ENCODE results near the gene PDIA2.

Gene PDIA2

GRCh38 chr16:245105-245504, 37.9 kb upstream of the PDIA2 start:
- H3K4me3 ChIP-seq (ENCODE audit: low read depth, low read length), result no peak overlapping the region
- DNase-seq (ENCODE audit: low read depth), result no peak

GRCh38 chr16:247027-247426, 35.9 kb upstream of the PDIA2 start:
- no peak for DNase-seq (ENCODE audit: low read depth)
- TF ChIP-seq, protein P1, sequence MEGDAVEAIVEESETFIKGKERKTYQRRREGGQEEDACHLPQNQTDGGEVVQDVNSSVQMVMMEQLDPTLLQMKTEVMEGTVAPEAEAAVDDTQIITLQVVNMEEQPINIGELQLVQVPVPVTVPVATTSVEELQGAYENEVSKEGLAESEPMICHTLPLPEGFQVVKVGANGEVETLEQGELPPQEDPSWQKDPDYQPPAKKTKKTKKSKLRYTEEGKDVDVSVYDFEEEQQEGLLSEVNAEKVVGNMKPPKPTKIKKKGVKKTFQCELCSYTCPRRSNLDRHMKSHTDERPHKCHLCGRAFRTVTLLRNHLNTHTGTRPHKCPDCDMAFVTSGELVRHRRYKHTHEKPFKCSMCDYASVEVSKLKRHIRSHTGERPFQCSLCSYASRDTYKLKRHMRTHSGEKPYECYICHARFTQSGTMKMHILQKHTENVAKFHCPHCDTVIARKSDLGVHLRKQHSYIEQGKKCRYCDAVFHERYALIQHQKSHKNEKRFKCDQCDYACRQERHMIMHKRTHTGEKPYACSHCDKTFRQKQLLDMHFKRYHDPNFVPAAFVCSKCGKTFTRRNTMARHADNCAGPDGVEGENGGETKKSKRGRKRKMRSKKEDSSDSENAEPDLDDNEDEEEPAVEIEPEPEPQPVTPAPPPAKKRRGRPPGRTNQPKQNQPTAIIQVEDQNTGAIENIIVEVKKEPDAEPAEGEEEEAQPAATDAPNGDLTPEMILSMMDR (IDR thresholded peaks at IDR 0.05; ENCODE audit: insufficient read depth, low read depth, low read length, missing control alignments), result no peak
- no peak overlapping the region for H3K4me3 ChIP-seq (ENCODE audit: low read depth, low read length)

More at GRCh38 chr16:245105-245504, 37.9 kb upstream of the PDIA2 start:
- TF ChIP-seq, protein P1 (IDR thresholded peaks at IDR 0.05; ENCODE audit: insufficient read depth, low read depth, low read length, missing control alignments), result no peak

DNA sequence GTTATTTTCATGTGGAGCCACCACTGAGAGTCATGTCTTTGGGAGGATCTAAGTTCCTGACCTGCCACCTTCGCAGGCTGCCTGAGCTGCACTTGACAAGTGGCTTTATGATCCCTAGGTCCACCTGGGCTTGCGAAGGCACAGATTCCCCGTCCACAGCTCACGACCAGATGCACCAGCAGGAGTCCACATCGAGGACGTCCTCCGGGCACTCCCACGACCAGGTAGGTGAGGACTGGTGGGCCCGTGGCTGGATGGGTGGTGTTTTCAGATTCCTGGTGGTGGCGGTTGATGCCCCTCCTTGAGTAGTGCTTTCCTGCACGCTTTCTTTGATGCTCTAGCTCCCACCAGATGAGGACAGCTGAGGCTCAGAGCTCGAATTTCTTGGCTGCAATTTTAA, 33.5 kb upstream of the PDIA2 start:
- TF ChIP-seq, protein P1 (IDR thresholded peaks at IDR 0.05; ENCODE audit: insufficient read depth, low read depth, low read length, missing control alignments), result no peak
- H3K4me3 ChIP-seq (ENCODE audit: low read depth, low read length), result no peak overlapping the region

DNA sequence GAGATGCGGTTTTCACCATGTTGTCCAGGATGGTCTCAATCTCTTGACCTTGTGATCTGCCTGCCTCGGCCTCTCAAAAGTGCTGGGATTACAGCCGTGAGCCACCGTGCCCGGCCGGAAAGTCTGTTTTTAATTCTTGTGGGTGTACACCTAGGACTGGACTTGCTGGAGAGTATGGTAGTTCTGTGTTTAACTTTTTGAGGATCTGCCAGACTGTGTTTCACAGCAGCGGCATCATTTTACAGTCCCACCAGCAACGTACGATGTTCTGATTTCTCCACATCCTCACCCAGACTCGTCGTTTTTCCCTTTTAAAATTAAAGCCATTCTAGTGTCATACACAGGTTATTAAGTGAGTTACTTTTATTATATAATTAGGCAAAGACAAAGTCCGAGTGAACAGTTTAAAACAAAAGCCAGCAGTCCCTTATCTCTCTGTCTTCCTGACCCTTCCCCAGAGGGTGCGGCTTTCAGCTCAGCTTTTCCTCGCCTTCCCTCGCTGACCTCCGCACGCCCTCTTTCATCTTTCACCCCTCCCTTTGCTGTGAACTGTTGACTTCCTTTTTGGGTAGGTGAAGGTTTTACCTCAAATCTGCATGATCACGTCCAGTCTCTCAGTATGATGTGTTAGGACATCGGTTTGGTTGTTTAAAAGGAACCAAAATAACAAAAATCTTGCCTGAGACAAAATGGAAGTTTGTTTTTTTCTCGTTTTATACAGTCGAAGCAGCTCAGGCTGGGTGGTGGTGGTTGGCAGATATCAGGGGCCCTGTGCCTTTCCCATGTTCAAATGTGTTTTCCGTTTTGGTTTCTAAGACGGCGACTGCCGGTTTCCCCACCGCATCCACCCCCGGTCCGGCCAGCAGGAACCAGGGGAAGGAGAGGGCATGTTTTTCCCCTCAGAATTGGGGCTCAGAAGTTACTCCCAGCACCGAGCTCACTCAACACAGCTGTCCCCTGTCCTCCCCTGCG, 30.3 kb upstream of the PDIA2 start:
- no peak for DNase-seq (ENCODE audit: low read depth)
- no peak overlapping the region for H3K4me3 ChIP-seq (ENCODE audit: low read depth, low read length)
- TF ChIP-seq, protein P1 (IDR thresholded peaks at IDR 0.05; ENCODE audit: insufficient read depth, low read depth, low read length, missing control alignments), result no peak

More for the DNA sequence above, 33.5 kb upstream of the PDIA2 start:
- DNase-seq (ENCODE audit: low read depth), result no peak

DNA sequence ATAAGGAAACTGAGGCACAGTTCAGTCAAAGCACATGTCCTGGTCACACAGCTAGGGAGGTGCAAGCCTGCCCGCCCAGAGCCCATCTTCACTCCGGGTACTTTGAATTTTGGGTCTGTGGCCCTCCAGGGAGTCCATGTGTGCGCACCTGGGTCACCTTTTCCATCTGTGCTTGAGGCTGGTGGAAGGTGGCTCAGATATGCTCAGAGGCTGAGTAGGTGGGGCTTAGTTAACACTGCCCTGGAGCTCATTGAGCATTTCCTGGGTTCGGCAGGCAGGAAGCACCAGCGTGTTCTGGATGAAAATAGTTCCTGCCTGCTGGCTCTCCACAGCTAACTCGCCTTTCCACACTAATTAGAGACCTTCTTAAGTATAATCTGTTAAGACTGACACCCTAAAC, 29.1 kb upstream of the PDIA2 start:
- DNase-seq (ENCODE audit: low read depth), result no peak
- H3K4me3 ChIP-seq (ENCODE audit: low read depth, low read length), result no peak overlapping the region
- TF ChIP-seq, protein P1 (IDR thresholded peaks at IDR 0.05; ENCODE audit: insufficient read depth, low read depth, low read length, missing control alignments), result no peak

DNA sequence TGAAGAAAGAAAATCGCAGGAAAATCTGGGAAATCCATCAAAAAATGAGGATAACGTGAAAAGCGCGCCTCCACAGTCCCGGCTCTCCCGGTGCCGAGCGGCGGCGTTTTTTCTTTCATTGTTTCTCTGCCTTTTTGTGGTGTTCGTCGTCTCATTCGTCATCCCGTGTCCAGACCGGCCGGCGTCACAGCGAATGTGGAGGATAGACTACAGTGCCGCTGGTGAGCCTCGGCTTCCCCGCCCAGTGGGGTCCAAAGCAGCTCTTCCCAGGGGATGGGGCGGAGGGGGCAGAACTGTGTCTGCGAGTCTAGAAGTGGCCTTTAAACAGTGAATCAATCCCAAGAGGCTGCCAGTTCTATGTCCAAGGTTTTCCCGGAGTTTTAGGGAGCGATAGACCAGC, 28.5 kb upstream of the PDIA2 start:
- no peak for DNase-seq (ENCODE audit: low read depth)
- no peak overlapping the region for H3K4me3 ChIP-seq (ENCODE audit: low read depth, low read length)
- TF ChIP-seq, protein P1 (IDR thresholded peaks at IDR 0.05; ENCODE audit: insufficient read depth, low read depth, low read length, missing control alignments), result no peak
